Right lobe of liver (tissue), 6 donors: ENCODE results near the gene ST8SIA5. TPM values are rescaled to one million over a fixed set of nuclear protein-coding genes. Genes with fewer than 3 reads are reported as not detected.

Source experiments
- ATAC-seq, 4 donors: fragments of 200-7000 bp; cut with Tn5 transposase; one replicate each; pipeline ENCODE4 v1.9.1; 2020; ENCODE audit warnings: mild to moderate bottlenecking in 4 of 4, moderate library complexity in 4 of 4
- DNase-seq, 3 donors: peaks; one replicate each; pipeline ENCODE4 v3.0.0-alpha.2; 2020
- H3K27ac ChIP-seq, 3 donors: fragments of 200-600 bp; one replicate each; pipeline ENCODE4 v1.8.0; 2022
- H3K27me3 ChIP-seq, 2 donors: fragments of 200-600 bp; one replicate each; pipeline ENCODE4 v1.8.0; 2022
- H3K36me3 ChIP-seq, 4 donors: fragments of 200-600 bp; sonication (generic) in 1 of 4; one replicate each; pipeline versions ENCODE4 v1.5.1 to v1.8.0; 2017 to 2022; ENCODE audit warnings: control low read depth in 1 of 4
- H3K4me1 ChIP-seq, 4 donors: fragments of 200-600 bp; sonication (generic) in 1 of 4; one replicate each; pipeline versions ENCODE4 v1.5.1 to v1.8.0; 2017 to 2022; ENCODE audit warnings: control low read depth in 1 of 4
- H3K4me3 ChIP-seq, 3 donors: fragments of 200-600 bp; one replicate each; pipeline ENCODE4 v1.8.0; 2022
- H3K9me3 ChIP-seq, 4 donors: fragments of 200-600 bp; sonication (generic) in 1 of 4; one replicate each; pipeline versions ENCODE4 v1.5.1 to v1.8.0; 2017 to 2022; ENCODE audit warnings: control low read depth in 1 of 4
- POLR2A ChIP-seq: fragments of 450-650 bp; IDR thresholded peaks from one replicate; pipeline ENCODE4 v1.6.1; 2017; ENCODE audit warnings: antibody characterized with exemption, mild to moderate bottlenecking
- WGBS: methylation state at CpG from one replicate; pipeline ENCODE4 v1.1.6; 2018; ENCODE audit warnings: low coverage, low lambda C conversion rate; ENCODE audit not compliant: insufficient coverage; ENCODE audit errors: missing lambda C conversion rate; 5-methylcytosine and 5-hydroxymethylcytosine counted together
- intact Hi-C, 2 donors: fragments of 100-400 bp; cut with DNase I; formaldehyde crosslinking; loops; one replicate each; pipeline versions ENCODE4 v1.11.2 to v1.14.1; 2022
- total RNA-seq, 6 experiments: library from RNA; depleted of rRNA in 2 of 6; stranded (reverse); fragments of >200 nt in 2 of 6; fragmentation: NEBNext Ultra II Directional in 3 of 6; extraction: Animal tissue kit (Norgen Biotek cat#: 25700) in 3 of 6; gene quantifications; one replicate each; pipeline versions ENCODE4 v1.1.0 to v1.2.4, GENCODE V29; 2016 to 2023
- TF ChIP-seq, protein P1 (sequence below), 4 donors: fragments of 200-600 bp in 3 of 4; fragments of 450-650 bp in 1 of 4; IDR thresholded peaks; one replicate each; pipeline versions ENCODE4 v1.5.1 to v1.8.0; 2016 to 2022; ENCODE audit warnings: antibody characterized with exemption in 4 of 4, mild to moderate bottlenecking in 2 of 4
- donor health status: DM: no; HTN: yes; CAD: no.
- donor health status: DM: no; HTN: no; CAD: no.
- donor health status: DM: no; HTN: no; CAD: no.
- donor health status: DM: no; HTN: yes; CAD: no.
- donor health status: DM: no; HTN: yes; CAD: no.

The ST8SIA5 gene
- total RNA-seq, 6 experiments from 2014 or later: 0.07 to 0.92 TPM; not detected in 4

DNA sequence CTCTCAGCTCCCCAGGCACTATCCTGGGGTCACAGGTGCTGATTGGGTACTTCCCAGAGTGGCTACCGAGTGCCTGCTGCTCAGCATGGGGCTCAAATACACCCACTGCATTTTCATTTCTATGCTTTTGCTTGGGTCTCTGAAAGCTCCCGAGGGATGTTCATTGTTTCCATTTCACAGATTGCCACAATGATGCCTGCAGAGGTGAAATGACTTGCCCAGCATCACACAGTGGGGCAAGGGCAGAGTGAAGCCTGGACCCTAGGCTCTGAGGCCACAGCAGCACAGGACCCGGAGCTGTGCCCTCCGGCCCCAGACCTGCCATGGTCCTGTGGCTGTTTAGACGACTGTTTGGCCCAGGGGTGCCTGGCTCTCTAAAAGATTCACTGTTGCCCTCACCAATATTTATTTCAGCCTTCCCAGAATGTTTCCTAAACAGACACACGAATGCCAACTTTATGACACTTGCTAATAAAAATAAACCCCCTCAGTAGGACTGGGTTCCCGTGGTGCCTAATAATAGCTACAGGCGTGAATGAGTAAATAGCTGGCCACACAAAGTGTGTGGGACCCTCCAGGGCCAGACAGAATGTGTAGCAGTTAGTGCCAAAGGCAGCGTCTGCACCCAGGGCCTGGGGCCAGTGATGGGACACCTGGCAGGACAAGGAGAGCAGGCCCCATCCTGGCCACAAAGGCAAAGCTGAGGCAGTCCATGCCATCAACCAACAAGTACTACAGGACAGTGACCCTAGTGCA, 11.5 kb upstream of the ST8SIA5 start:
- intact Hi-C loops: no loop called here

GRCh38 chr18:46767217-46767616, 10.4 kb upstream of the ST8SIA5 start:
- no peak for DNase-seq
- no peaks in the 10 kb centered on the region for H3K27me3 ChIP-seq
- no peak overlapping the region for H3K4me3 ChIP-seq
- TF ChIP-seq POLR2A: no peak
- TF ChIP-seq, protein P1, sequence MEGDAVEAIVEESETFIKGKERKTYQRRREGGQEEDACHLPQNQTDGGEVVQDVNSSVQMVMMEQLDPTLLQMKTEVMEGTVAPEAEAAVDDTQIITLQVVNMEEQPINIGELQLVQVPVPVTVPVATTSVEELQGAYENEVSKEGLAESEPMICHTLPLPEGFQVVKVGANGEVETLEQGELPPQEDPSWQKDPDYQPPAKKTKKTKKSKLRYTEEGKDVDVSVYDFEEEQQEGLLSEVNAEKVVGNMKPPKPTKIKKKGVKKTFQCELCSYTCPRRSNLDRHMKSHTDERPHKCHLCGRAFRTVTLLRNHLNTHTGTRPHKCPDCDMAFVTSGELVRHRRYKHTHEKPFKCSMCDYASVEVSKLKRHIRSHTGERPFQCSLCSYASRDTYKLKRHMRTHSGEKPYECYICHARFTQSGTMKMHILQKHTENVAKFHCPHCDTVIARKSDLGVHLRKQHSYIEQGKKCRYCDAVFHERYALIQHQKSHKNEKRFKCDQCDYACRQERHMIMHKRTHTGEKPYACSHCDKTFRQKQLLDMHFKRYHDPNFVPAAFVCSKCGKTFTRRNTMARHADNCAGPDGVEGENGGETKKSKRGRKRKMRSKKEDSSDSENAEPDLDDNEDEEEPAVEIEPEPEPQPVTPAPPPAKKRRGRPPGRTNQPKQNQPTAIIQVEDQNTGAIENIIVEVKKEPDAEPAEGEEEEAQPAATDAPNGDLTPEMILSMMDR (IDR thresholded peaks at IDR 0.05): no peak
- H3K27ac ChIP-seq: no peak overlapping the region
- H3K9me3 ChIP-seq: no peaks in the 10 kb centered on the region
- no peaks in the 10 kb centered on the region for H3K4me1 ChIP-seq
- intact Hi-C loops: no loop called here
- ATAC-seq: no peak
- H3K36me3 ChIP-seq: no peaks in the 10 kb centered on the region

More for the DNA sequence above, 11.5 kb upstream of the ST8SIA5 start:
- Histone ChIP-seq H3K27ac (no peak overlapping the region), H3K36me3 (no peaks in the 10 kb centered on the region), H3K4me1 (no peaks in the 10 kb centered on the region), H3K4me3 (no peak overlapping the region), H3K27me3 (no peaks in the 10 kb centered on the region), H3K9me3 (no peaks in the 10 kb centered on the region)
- WGBS: 53% methylated on average over 7 of the region's 9 CpGs
- ATAC-seq (no peak), DNase-seq (no peak)
- TF ChIP-seq POLR2A: no peak
- TF ChIP-seq, protein P1 (IDR thresholded peaks at IDR 0.05): no peak

GRCh38 chr18:46764586-46764985, 7.7 kb upstream of the ST8SIA5 start:
- Histone ChIP-seq H3K4me3 (no peak overlapping the region), H3K36me3 (no peaks in the 10 kb centered on the region), H3K9me3 (no peaks in the 10 kb centered on the region), H3K27me3 (no peaks in the 10 kb centered on the region), H3K27ac (no peak overlapping the region), H3K4me1 (no peaks in the 10 kb centered on the region)
- no peak for ATAC-seq
- WGBS: 86% methylated on average over 1 of the region's 2 CpGs
- TF ChIP-seq, protein P1 (IDR thresholded peaks at IDR 0.05): no peak
- TF ChIP-seq POLR2A: no peak
- DNase-seq: no peak
- intact Hi-C loops: no loop called here

DNA sequence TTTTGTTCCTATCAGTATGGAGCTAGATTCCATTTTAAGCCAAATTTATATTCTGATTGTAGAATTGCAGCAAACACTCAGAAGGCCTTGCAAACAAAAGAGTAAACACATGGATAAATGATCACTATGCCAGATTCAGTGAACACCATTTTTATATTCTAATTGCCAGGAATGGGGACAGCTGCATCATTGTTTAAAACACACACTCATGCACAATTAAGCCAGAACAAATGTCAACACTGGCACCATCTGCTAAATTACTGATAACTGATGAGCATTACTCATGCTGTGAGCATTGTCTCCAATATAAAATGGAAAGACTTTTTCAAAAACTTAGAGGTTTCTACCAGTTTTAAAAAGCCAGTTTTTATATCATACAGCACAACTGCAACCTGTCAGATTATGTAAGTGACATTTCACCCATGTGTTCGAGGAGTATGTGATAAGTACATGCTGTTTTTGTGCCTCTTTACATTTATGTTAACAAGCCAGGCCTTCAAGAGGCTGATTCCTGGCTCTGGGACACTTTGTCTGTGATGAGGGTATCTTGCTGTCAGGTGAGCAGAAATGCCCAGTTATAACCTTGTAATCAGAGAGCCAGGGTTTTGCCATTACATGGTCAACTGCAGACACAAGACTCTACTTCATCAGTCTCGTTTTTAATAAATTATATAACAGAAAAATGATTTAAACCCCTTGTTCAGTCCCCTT, 4.4 kb upstream of the ST8SIA5 start:
- 42% methylated on average over 2 of the region's 2 CpGs for WGBS
- TF ChIP-seq, protein P1 (IDR thresholded peaks at IDR 0.05): no peak
- TF ChIP-seq POLR2A: no peak
- DNase-seq (no peak), ATAC-seq (no peak)
- intact Hi-C loops: no loop called here
- Histone ChIP-seq H3K36me3 (no peaks in the 10 kb centered on the region), H3K27me3 (peaks cover 4 to 15% of the 10 kb centered on the region in 2 donors), H3K27ac (no peak overlapping the region), H3K4me3 (no peak overlapping the region), H3K4me1 (peaks cover 0 to 15% (median 0%) of the 10 kb centered on the region in 4 donors), H3K9me3 (no peaks in the 10 kb centered on the region)
